SK-N-MC (cell line): ENCODE measurements around the gene DLX1.

Source experiments
- EZH2 ChIP-seq: fragments of 200-600 bp; sonication (generic); IDR thresholded peaks from one replicate; pipeline ENCODE4 v1.6.1; 2017; ENCODE audit warnings: antibody characterized with exemption
- FOXP2 ChIP-seq: optimal IDR thresholded peaks from 2 replicates; pipeline ENCODE3; 2011; ENCODE audit warnings: mild to moderate bottlenecking, moderate library complexity; ENCODE audit not compliant: insufficient read depth; ENCODE audit errors: extremely low read length, control extremely low read depth
- POLR2AphosphoS5 ChIP-seq: IDR thresholded peaks from 2 replicates; pipeline ENCODE4 v1.6.1; 2012; ENCODE audit warnings: mild to moderate bottlenecking, low read depth, low read length, borderline replicate concordance

DNA sequence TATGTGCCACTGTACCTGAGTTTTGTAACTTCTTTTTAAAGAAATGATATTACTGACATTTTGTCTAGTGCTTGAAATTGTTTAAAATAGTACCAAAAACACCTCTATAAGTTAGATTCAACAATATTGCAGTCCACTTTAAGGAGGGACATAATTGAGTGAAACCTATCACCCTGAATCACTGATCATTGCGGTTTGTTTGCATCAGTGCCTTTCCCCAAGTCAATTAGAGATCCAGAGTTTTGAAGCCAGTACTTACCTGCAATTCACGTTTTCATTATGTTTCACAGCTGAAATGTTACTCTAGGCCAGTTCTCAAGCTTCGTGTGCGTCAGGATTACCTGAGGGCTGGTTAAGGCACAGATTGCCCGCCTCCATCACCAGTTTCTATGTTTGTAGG, 26.6 kb upstream of the DLX1 start:
- TF ChIP-seq POLR2AphosphoS5 (no peak), EZH2 (no peak), FOXP2 (no peak)
